ENCODE results near the gene GLS. TPM values are rescaled to one million over a fixed set of nuclear protein-coding genes. Genes with fewer than 3 reads are reported as not detected.

GLS gene
- total RNA-seq, result 100 to 1,000 TPM; 344 to 425 TPM
- polyA plus RNA-seq, result 100 to 1,000 TPM in 1 of 2 donors, 10 to 100 TPM in 1; 59.4 to 109 TPM
- long read RNA-seq, donor 1, partial matches to known transcripts, result 1 of 23 reads
- long read RNA-seq, donor 1, other reads (novel, unspliced or antisense), result 22 of 23 reads
- long read RNA-seq, donor 2, full-length matches to known transcripts, result 30 of 63 reads
- long read RNA-seq, donor 2, partial matches to known transcripts, result 10 of 63 reads
- long read RNA-seq, donor 2, other reads (novel, unspliced or antisense), result 23 of 63 reads

DNA sequence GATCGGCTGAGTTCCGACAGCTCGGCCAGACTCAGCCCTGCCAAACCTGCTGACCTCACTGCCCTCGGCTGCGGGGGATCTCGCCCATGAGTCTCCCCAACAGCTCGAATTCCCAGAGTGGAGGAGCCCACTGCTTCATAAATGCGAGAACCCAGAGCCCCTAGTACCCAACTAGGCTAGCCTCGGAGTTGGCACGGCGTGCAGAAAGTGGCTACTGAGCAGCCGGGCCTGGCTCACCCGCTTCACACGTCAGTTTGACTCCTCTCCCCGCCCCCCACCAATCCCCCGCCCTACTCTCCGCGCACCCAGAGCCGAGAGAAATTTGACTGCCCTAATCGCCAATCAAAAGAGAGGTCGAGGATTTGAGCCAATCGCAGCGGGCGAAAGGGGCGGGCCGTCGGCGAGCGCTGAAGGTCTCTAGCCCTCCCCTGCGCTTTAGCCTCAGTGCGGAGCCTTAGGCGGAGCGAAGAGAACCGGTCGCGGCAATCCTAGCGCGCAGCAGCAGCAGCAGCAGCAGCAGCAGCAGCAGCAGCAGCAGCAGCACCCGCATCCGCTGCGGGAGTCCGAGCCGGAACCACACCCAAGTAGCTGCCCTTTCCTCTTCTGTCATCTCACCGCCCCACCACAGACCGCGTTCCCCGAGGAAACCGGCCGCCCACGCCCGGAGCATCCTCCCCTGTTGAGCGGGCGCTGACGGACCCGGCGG, at the start of gene GLS:
TSS of gene GLS (plus strand) at position 444 of the 706 bp plus-strand sequence. CDS start 264 bp downstream, outside the sequence.
- Histone ChIP-seq H3K9me3 (ENCODE audit: control insufficient read depth, low read length) (no peaks in the 10 kb centered on the region), H3K36me3 (ENCODE audit: control insufficient read depth in 1 of 2, insufficient read depth in 2 of 2, low read length in 1 of 2) (no peaks in the 10 kb centered on the region), H3K27me3 (ENCODE audit: control insufficient read depth in 1 of 2, insufficient read depth in 2 of 2, low read length in 1 of 2) (no peaks in the 10 kb centered on the region), H3K27ac (ENCODE audit: low read depth in 1 of 2, low read length in 2 of 2) (peak within 1 kb of the TSS; percentile 94 to 96), H3K4me1 (ENCODE audit: control insufficient read depth in 1 of 2, insufficient read depth in 2 of 2, low read length in 2 of 2) (peaks cover 0 to 3% of the 10 kb centered on the region in 2 donors), H3K4me3 (ENCODE audit: low read length in 2 of 2) (peak within 1 kb of the TSS; percentile 95 to 97)
- 0% methylated on average over 47 to 56 of the region's 56 CpGs for WGBS, 2 donors
- DNase-seq (peak; percentile 97 to 98), ATAC-seq (ENCODE audit: low FRiP score) (peak; percentile 96)
- intact Hi-C loops (cut with DNase I), result loop anchor here in 1 of 2 donors (10.0 kb wide), 1 partner anchor 86 kb away; no protein-coding TSS in a partner anchor

DNA sequence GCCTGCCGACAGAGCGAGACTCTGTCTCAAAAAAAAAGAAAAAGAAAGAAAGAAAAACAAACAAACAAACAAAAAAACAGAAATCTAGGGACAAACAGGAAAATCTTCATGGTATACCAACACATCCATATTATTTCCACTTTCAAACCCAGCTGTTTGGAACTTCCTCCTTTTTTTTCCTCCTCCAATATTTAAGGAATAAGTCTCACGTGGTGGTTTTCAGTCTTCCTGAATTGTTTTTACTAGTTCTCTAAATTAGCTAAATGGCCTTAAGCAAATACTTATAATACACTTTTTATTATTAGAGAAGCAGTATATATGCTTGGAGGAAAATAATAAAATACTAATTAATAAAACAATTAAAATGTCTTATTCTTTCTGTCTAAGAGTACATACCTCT, 48.7 kb upstream of the GLS start:
- H3K4me3 ChIP-seq (ENCODE audit: low read length in 2 of 2), result no peak overlapping the region
- 94 to 98% methylated on average over 3 of the region's 3 CpGs for WGBS, 2 donors
- ATAC-seq (ENCODE audit: low FRiP score), result no peak
- DNase-seq, result no peak
- no peaks in the 10 kb centered on the region for H3K27me3 ChIP-seq (ENCODE audit: control insufficient read depth in 1 of 2, insufficient read depth in 2 of 2, low read length in 1 of 2)
- H3K27ac ChIP-seq (ENCODE audit: low read depth in 1 of 2, low read length in 2 of 2), result no peak overlapping the region
- peaks cover 0 to 2% of the 10 kb centered on the region in 2 donors for H3K4me1 ChIP-seq (ENCODE audit: control insufficient read depth in 1 of 2, insufficient read depth in 2 of 2, low read length in 2 of 2)
- no peaks in the 10 kb centered on the region for H3K36me3 ChIP-seq (ENCODE audit: control insufficient read depth in 1 of 2, insufficient read depth in 2 of 2, low read length in 1 of 2)
- intact Hi-C loops (cut with DNase I), result loop anchor here in 1 of 2 donors (5.0 kb wide), 1 partner anchor 40 kb away; no protein-coding TSS in a partner anchor
- H3K9me3 ChIP-seq (ENCODE audit: control insufficient read depth, low read length), result peaks cover 1% of the 10 kb centered on the region

DNA sequence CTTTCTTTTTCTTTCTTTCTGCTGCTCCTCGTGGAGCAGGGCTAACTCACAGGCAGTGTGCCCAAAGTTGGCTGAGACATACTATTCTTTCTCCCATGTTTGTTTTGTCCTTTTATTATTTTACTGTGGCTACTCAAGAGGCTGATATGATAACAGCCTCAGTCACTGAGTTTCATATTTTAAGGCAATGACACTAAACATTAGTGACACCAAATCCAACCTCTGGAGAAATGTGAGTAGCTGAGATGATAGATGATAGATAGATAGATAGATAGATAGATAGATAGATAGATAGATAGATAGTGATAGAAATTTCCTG, 45.8 kb upstream of the GLS start:
- Histone ChIP-seq H3K36me3 (ENCODE audit: control insufficient read depth in 1 of 2, insufficient read depth in 2 of 2, low read length in 1 of 2) (no peaks in the 10 kb centered on the region), H3K9me3 (ENCODE audit: control insufficient read depth, low read length) (no peaks in the 10 kb centered on the region), H3K4me3 (ENCODE audit: low read length in 2 of 2) (no peak overlapping the region), H3K27me3 (ENCODE audit: control insufficient read depth in 1 of 2, insufficient read depth in 2 of 2, low read length in 1 of 2) (no peaks in the 10 kb centered on the region), H3K27ac (ENCODE audit: low read depth in 1 of 2, low read length in 2 of 2) (no peak overlapping the region), H3K4me1 (ENCODE audit: control insufficient read depth in 1 of 2, insufficient read depth in 2 of 2, low read length in 2 of 2) (peaks cover 2 to 10% of the 10 kb centered on the region in 2 donors)
- WGBS, 2 donors, result 0 to 2% methylated on average over 1 of the region's 1 CpG
- ATAC-seq (ENCODE audit: low FRiP score) (no peak), DNase-seq (no peak)
- intact Hi-C loops (cut with DNase I), result loop anchor here in 1 of 2 donors (5.0 kb wide), 1 partner anchor 43 kb away; no protein-coding TSS in a partner anchor

DNA sequence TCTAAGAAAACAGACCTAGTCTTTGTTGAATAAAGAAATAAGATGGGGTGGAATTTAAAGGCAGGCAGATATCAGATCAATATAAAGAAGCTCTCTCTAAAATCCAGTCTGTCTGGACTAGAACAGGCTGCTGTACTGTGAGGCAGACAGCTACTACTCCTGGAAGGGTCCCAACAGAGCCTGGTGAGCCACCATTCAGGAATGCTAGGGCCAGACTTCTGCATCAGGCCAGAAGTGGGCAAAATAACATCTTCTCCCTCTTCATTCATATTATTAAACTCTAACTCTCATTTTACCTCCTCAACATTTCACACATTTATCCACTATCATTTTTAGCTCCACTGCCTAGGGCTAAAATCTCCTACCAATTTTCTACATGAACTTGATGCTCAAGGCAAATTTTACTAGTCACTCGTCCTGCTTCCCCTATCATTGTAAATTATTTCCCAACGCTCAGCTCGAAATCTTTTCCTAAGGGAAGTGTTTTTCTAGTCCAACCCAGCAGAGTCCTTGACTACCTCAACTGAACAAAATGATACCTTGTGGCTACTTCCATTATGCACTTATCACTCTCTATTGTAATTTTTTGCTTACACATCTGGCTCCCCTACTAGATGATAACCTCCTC, 45.2 kb upstream of the GLS start:
- Histone ChIP-seq H3K9me3 (ENCODE audit: control insufficient read depth, low read length) (no peaks in the 10 kb centered on the region), H3K27ac (ENCODE audit: low read depth in 1 of 2, low read length in 2 of 2) (peak overlapping the region in 1 of 2 donors; percentile 33), H3K36me3 (ENCODE audit: control insufficient read depth in 1 of 2, insufficient read depth in 2 of 2, low read length in 1 of 2) (no peaks in the 10 kb centered on the region), H3K4me3 (ENCODE audit: low read length in 2 of 2) (no peak overlapping the region), H3K4me1 (ENCODE audit: control insufficient read depth in 1 of 2, insufficient read depth in 2 of 2, low read length in 2 of 2) (peaks cover 2 to 10% of the 10 kb centered on the region in 2 donors), H3K27me3 (ENCODE audit: control insufficient read depth in 1 of 2, insufficient read depth in 2 of 2, low read length in 1 of 2) (no peaks in the 10 kb centered on the region)
- intact Hi-C loops (cut with DNase I), result no loop called here
- ATAC-seq (ENCODE audit: low FRiP score) (peak; percentile 84), DNase-seq (peak; percentile 81 to 90)
- WGBS, 2 donors, result 38 to 41% methylated on average over 3 of the region's 3 CpGs

DNA sequence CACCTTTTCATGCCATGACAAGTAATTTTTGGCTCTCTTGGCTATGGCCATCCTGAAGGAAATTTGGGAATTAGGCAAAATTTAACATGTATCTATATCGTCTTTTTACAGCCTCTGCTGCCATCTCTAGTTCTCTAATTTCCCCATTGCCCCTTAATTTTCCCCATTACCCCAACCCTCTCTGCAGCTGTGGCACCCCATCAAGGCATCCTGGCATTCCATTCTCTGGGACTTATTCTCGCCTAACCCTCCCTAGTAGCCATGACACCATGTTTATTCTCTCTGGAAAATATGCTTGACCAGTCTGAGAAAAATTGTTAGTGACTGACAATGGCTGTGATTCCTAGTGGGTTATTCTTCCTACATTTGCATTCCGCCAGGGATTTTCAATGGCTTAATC, 43.9 kb upstream of the GLS start:
- Histone ChIP-seq H3K4me1 (ENCODE audit: control insufficient read depth in 1 of 2, insufficient read depth in 2 of 2, low read length in 2 of 2) (peaks cover 2 to 10% of the 10 kb centered on the region in 2 donors), H3K27me3 (ENCODE audit: control insufficient read depth in 1 of 2, insufficient read depth in 2 of 2, low read length in 1 of 2) (no peaks in the 10 kb centered on the region), H3K4me3 (ENCODE audit: low read length in 2 of 2) (no peak overlapping the region), H3K9me3 (ENCODE audit: control insufficient read depth, low read length) (no peaks in the 10 kb centered on the region), H3K36me3 (ENCODE audit: control insufficient read depth in 1 of 2, insufficient read depth in 2 of 2, low read length in 1 of 2) (no peaks in the 10 kb centered on the region), H3K27ac (ENCODE audit: low read depth in 1 of 2, low read length in 2 of 2) (peak overlapping the region in 1 of 2 donors; percentile 57)
- WGBS, 2 donors, result 65 to 87% methylated on average over 3 of the region's 3 CpGs
- DNase-seq (no peak), ATAC-seq (ENCODE audit: low FRiP score) (no peak)
- intact Hi-C loops (cut with DNase I), result no loop called here

DNA sequence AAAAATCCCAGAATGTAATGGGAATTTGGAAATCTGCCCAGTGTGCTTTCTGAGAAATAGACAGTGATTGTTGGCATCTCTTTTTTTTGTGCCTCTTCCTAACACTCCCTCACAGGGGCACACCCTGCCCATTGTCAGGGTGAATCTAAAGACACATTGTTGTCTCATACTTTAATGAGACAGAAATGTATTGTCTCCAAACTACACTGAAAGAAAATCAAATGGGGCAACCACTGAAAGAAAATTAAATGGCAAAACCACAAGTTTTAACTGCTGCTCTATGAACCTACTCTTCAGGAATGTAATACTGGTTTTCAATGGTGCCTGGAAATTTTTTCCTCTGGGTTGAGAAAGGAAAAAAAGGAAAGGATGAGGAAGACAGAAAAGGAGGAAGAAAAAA, 43.2 kb upstream of the GLS start:
- intact Hi-C loops (cut with DNase I), result no loop called here
- ATAC-seq (ENCODE audit: low FRiP score) (no peak), DNase-seq (no peak)
- H3K27me3 ChIP-seq (ENCODE audit: control insufficient read depth in 1 of 2, insufficient read depth in 2 of 2, low read length in 1 of 2), result no peaks in the 10 kb centered on the region
- no peak overlapping the region for H3K27ac ChIP-seq (ENCODE audit: low read depth in 1 of 2, low read length in 2 of 2)
- peaks cover 4 to 10% of the 10 kb centered on the region in 2 donors for H3K4me1 ChIP-seq (ENCODE audit: control insufficient read depth in 1 of 2, insufficient read depth in 2 of 2, low read length in 2 of 2)
- no peak overlapping the region for H3K4me3 ChIP-seq (ENCODE audit: low read length in 2 of 2)
- H3K9me3 ChIP-seq (ENCODE audit: control insufficient read depth, low read length), result no peaks in the 10 kb centered on the region
- no peaks in the 10 kb centered on the region for H3K36me3 ChIP-seq (ENCODE audit: control insufficient read depth in 1 of 2, insufficient read depth in 2 of 2, low read length in 1 of 2)

DNA sequence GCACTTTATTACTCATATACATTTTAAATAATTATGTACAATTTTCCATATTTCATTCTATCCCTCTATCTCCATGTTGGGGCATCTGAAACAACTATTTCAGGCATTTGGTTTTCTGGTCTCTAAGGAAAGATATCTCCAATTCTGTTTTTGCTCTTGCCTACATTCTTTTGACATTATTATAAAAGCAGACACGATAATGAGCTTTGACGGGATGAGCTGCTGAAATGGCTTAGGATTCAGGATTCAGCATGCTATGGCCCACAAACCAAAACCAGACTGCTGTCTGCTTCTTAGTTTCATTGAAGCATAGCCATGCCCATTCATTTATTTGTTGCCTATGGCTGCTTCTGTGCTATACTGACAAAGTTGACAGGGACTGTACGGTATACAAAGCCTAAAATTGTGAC, 42.7 kb upstream of the GLS start:
- WGBS, 2 donors, result 45 to 52% methylated on average over 3 of the region's 3 CpGs
- H3K36me3 ChIP-seq (ENCODE audit: control insufficient read depth in 1 of 2, insufficient read depth in 2 of 2, low read length in 1 of 2), result no peaks in the 10 kb centered on the region
- H3K9me3 ChIP-seq (ENCODE audit: control insufficient read depth, low read length), result no peaks in the 10 kb centered on the region
- no peak for ATAC-seq (ENCODE audit: low FRiP score)
- intact Hi-C loops (cut with DNase I), result no loop called here
- no peaks in the 10 kb centered on the region for H3K27me3 ChIP-seq (ENCODE audit: control insufficient read depth in 1 of 2, insufficient read depth in 2 of 2, low read length in 1 of 2)
- no peak overlapping the region for H3K4me3 ChIP-seq (ENCODE audit: low read length in 2 of 2)
- H3K27ac ChIP-seq (ENCODE audit: low read depth in 1 of 2, low read length in 2 of 2), result peak overlapping the region in 1 of 2 donors; percentile 57
- H3K4me1 ChIP-seq (ENCODE audit: control insufficient read depth in 1 of 2, insufficient read depth in 2 of 2, low read length in 2 of 2), result peaks cover 5 to 10% of the 10 kb centered on the region in 2 donors
- DNase-seq, result no peak

DNA sequence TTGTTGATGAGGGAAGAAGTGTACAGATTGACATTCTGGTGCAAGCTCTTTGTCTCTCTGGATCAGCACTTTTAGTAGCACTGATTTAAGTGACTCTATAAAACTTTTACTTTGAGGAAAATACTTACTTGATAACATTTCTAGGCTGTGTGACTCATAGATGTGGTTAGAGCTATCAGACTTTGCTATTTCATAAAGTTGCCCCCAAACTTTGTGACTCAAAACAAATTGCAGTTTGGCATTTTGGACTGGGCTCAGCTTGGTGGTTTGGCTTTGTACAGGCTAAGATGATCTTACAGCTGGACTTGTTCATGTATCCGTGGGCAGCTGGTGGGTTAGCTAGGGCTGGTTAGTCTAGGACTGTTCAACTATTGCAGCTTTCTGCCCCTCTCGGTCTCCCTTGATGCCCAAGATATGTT, 42.1 kb upstream of the GLS start:
- ATAC-seq (ENCODE audit: low FRiP score), result no peak
- intact Hi-C loops (cut with DNase I), result no loop called here
- WGBS, 2 donors, result 59 to 67% methylated on average over 2 of the region's 2 CpGs
- Histone ChIP-seq H3K4me1 (ENCODE audit: control insufficient read depth in 1 of 2, insufficient read depth in 2 of 2, low read length in 2 of 2) (peaks cover 5 to 10% of the 10 kb centered on the region in 2 donors), H3K36me3 (ENCODE audit: control insufficient read depth in 1 of 2, insufficient read depth in 2 of 2, low read length in 1 of 2) (no peaks in the 10 kb centered on the region), H3K4me3 (ENCODE audit: low read length in 2 of 2) (no peak overlapping the region), H3K27me3 (ENCODE audit: control insufficient read depth in 1 of 2, insufficient read depth in 2 of 2, low read length in 1 of 2) (no peaks in the 10 kb centered on the region), H3K9me3 (ENCODE audit: control insufficient read depth, low read length) (no peaks in the 10 kb centered on the region), H3K27ac (ENCODE audit: low read depth in 1 of 2, low read length in 2 of 2) (peak overlapping the region in 1 of 2 donors; percentile 57)
- DNase-seq, result no peak
